ENCODE data around the gene SENP1.

- TF ChIP-seq CTCF (IDR thresholded peaks at IDR 0.05) (no peak), POLR2A (IDR thresholded peaks at IDR 0.05) (no peak)
These were observed 80.6 kb downstream of the SENP1 start for GRCh38 chr12:48025281-48025680.

Data from uterus (tissue), 2 donors.